ENCODE results near the gene ALDH1A3. TPM values are rescaled to one million over a fixed set of nuclear protein-coding genes. Genes with fewer than 3 reads are reported as not detected.

The ALDH1A3 gene
- total and polyA plus RNA-seq, 2 of the 13 experiments (the other 11 are each of a cell fraction or from before 2014, with no cell fraction given), result not detected

GRCh38 chr15:100918034-100918689, 38.5 kb downstream of the ALDH1A3 start:
- ChIA-PET POLR2A (no interaction called here), CTCF (ENCODE audit: low intra/inter-chr PET ratio, low total read pairs) (interaction anchor here (1.2 to 3.1 kb wide), 2 partner anchors 89 to 340 kb away, joined by 4 to 63 read pairs; no protein-coding TSS in a partner anchor)
- in situ Hi-C loops (cut with HindIII; ENCODE audit: extremely low pct_ligation_motif_present, low pct_unique_long_range_greater_than_20kb), result loop anchor here (5.0 to 25.0 kb wide), 2 partner anchors 89 to 344 kb away; partner anchors contain the start of gene CHSY1
- FAIRE-seq, result no peak
- peak; percentile 99 for ATAC-seq
- H3K36me3 ChIP-seq (replicated peaks in 1 of 2; ENCODE audit: control insufficient read depth in 1 of 2, insufficient read depth in 2 of 2, low read length in 2 of 2), result no peaks in the 10 kb centered on the region
- H3K4me1 ChIP-seq (ENCODE audit: insufficient read depth, low read length), result no peaks in the 10 kb centered on the region
- no peaks in the 10 kb centered on the region for H4K20me1 ChIP-seq (ENCODE audit: insufficient read depth, low read length)
- no peak overlapping the region for H3K4me3 ChIP-seq (replicated peaks in 1 of 3; ENCODE audit: insufficient read depth in 1 of 3, low read depth in 2 of 3, low read length in 3 of 3)
- 21% methylated on average over 23 of the region's 42 CpGs for whole genome bisulfite sequencing (ENCODE audit: low lambda C conversion rate)
- DNase-seq (ENCODE audit: low spot score), result peak; percentile 8
- H2AFZ ChIP-seq (ENCODE audit: low read length), result no peak overlapping the region
- no peak overlapping the region for H3K27ac ChIP-seq (ENCODE audit: extremely low read length, insufficient read depth, low read length)
- intact Hi-C loops (cut with micrococcal nuclease; ENCODE audit: unreplicated experiment), result loop anchor here (1.0 to 10.0 kb wide), 2 partner anchors 89 to 337 kb away; partner anchors contain the start of gene CHSY1
- BruUV-seq (replicated peaks), result no TSS peak
- H3K9me3 ChIP-seq (ENCODE audit: low read length), result 0 out of 2 replicates have a peak, but pooled peaks cover 4% of the 10 kb centered on the region
- H3K9ac ChIP-seq (ENCODE audit: insufficient read depth, low read depth, low read length), result no peak overlapping the region
- no peaks in the 10 kb centered on the region for H3K79me2 ChIP-seq (ENCODE audit: insufficient read depth, low read length)
- H3K27me3 ChIP-seq (ENCODE audit: control insufficient read depth in 1 of 2, insufficient read depth in 2 of 2, low read length in 2 of 2), result peaks cover 3 to 64% of the 10 kb centered on the region in 2 experiments
- H3K4me2 ChIP-seq (ENCODE audit: low read depth, low read length), result no peak overlapping the region
- TF ChIP-seq XRCC5 (optimal IDR thresholded peaks at IDR 0.05; ENCODE audit: low read length) (peak; percentile 70), PHB2 (IDR thresholded peaks at IDR 0.05; ENCODE audit: partially characterized antibody) (no peak), CTCF (CRISPR knock-in tag; IDR thresholded peaks at IDR 0.05) (peak; percentile 86), MAZ (IDR thresholded peaks at IDR 0.05; ENCODE audit: borderline replicate concordance, low read depth, low read length) (no peak), MAZ (CRISPR knock-in tag; IDR thresholded peaks at IDR 0.05; ENCODE audit: low read depth) (0 out of 2 replicates have a peak, but pooled peaks have one; percentile 43), ZNF572 (CRISPR knock-in tag; IDR thresholded peaks at IDR 0.05) (peak; percentile 85; the same call in 1 of the 2 replicates), TMF1 (CRISPR knock-in tag; IDR thresholded peaks at IDR 0.05; ENCODE audit: low read depth) (no peak), ZBTB10 (CRISPR knock-in tag; IDR thresholded peaks at IDR 0.05; ENCODE audit: borderline replicate concordance) (no peak), ZNF777 (CRISPR knock-in tag; IDR thresholded peaks at IDR 0.05) (peak; percentile 71), ZIK1 (CRISPR knock-in tag; IDR thresholded peaks at IDR 0.05; ENCODE audit: borderline replicate concordance, low read depth) (no peak), RAD21 (CRISPR knock-in tag; IDR thresholded peaks at IDR 0.05) (peak; percentile 81), ZNF501 (CRISPR knock-in tag; IDR thresholded peaks at IDR 0.05) (peak; percentile 49; the same call in 1 of the 2 replicates), SMC3 (IDR thresholded peaks at IDR 0.05; ENCODE audit: low read length) (peak; percentile 21; the same call in 1 of the 2 replicates), GABPB1 (CRISPR knock-in tag; IDR thresholded peaks at IDR 0.05) (peak; percentile 56; the same call in 1 of the 2 replicates), SP4 (CRISPR knock-in tag; IDR thresholded peaks at IDR 0.05) (no peak), AGO1 (IDR thresholded peaks at IDR 0.05; ENCODE audit: low read depth, low read length, poor library complexity, severe bottlenecking) (no peak)
- TF ChIP-seq, protein P1, sequence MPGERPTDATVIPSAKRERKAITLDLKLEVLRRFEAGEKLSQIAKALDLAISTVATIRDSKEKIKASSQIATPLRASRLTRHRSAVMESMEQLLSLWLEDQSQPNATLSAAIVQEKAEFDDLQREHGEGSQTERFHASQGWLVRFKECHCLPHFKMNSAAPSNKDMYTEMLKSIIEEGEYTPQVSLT (CRISPR knock-in tag; IDR thresholded peaks at IDR 0.05; ENCODE audit: borderline replicate concordance, low read depth), result no peak
- TF ChIP-seq, protein P2, sequence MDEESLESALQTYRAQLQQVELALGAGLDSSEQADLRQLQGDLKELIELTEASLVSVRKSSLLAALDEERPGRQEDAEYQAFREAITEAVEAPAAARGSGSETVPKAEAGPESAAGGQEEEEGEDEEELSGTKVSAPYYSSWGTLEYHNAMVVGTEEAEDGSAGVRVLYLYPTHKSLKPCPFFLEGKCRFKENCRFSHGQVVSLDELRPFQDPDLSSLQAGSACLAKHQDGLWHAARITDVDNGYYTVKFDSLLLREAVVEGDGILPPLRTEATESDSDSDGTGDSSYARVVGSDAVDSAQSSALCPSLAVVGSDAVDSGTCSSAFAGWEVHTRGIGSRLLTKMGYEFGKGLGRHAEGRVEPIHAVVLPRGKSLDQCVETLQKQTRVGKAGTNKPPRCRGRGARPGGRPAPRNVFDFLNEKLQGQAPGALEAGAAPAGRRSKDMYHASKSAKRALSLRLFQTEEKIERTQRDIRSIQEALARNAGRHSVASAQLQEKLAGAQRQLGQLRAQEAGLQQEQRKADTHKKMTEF (CRISPR knock-in tag; IDR thresholded peaks at IDR 0.05), result 0 out of 2 replicates have a peak, but pooled peaks have one; percentile 44
